Osteocyte (in vitro differentiated cells): ENCODE results near the gene PROB1. TPM values are rescaled to one million over a fixed set of nuclear protein-coding genes. Genes with fewer than 3 reads are reported as not detected.

Experiments used
- DNase-seq: peaks from one replicate; pipeline ENCODE4 v3.0.0; 2021; ENCODE audit warnings: mixed read lengths; ENCODE audit not compliant: unreplicated experiment; ENCODE audit errors: extremely low spot score
- H3K27ac Mint-ChIP-seq: one replicate; pipeline ENCODE4 v1.8.0; 2021; ENCODE audit warnings: mild to moderate bottlenecking, mixed read lengths; ENCODE audit not compliant: unreplicated experiment
- H3K27me3 Mint-ChIP-seq: one replicate; pipeline ENCODE4 v1.8.0; 2021; ENCODE audit warnings: mixed read lengths; ENCODE audit not compliant: unreplicated experiment
- H3K36me3 Mint-ChIP-seq: one replicate; pipeline ENCODE4 v1.8.0; 2021; ENCODE audit warnings: mixed read lengths; ENCODE audit not compliant: unreplicated experiment
- H3K4me1 Mint-ChIP-seq: one replicate; pipeline ENCODE4 v1.8.0; 2021; ENCODE audit warnings: mixed read lengths; ENCODE audit not compliant: unreplicated experiment
- H3K4me3 Mint-ChIP-seq: one replicate; pipeline ENCODE4 v1.8.0; 2021; ENCODE audit warnings: mild to moderate bottlenecking, moderate library complexity, mixed read lengths; ENCODE audit not compliant: unreplicated experiment
- H3K9me3 Mint-ChIP-seq: one replicate; pipeline ENCODE4 v1.8.0; 2021; ENCODE audit warnings: mixed read lengths; ENCODE audit not compliant: unreplicated experiment
- CTCF ChIP-seq: fragments of 200-600 bp; sonication (generic); IDR thresholded peaks from 2 replicates; pipeline ENCODE4 v1.5.0; 2021; ENCODE audit warnings: antibody characterized with exemption, mild to moderate bottlenecking, moderate library complexity
- total RNA-seq: library from RNA; stranded (reverse); gene quantifications from 2 replicates; pipeline ENCODE4 v1.2.1, GENCODE V29; 2021

The PROB1 gene
- total RNA-seq, 1 donor from 2014 or later: 1.5 TPM

- Mint-ChIP-seq H3K4me3 (no peak overlapping the region), H3K27ac (no peak overlapping the region)
Measured at GRCh38 chr5:139435676-139436075, 40.8 kb upstream of the PROB1 start.

GRCh38 chr5:139431706-139432105 is 36.8 kb upstream of the PROB1 start:
- TF ChIP-seq CTCF: no peak
- no peak overlapping the region for H3K4me3 Mint-ChIP-seq
- DNase-seq: no peak
- no peaks in the 10 kb centered on the region for H3K4me1 Mint-ChIP-seq
- peaks cover 28% of the 10 kb centered on the region for H3K36me3 Mint-ChIP-seq
- no peaks in the 10 kb centered on the region for H3K27me3 Mint-ChIP-seq
- H3K27ac Mint-ChIP-seq: no peak overlapping the region
- H3K9me3 Mint-ChIP-seq: no peaks in the 10 kb centered on the region

More at GRCh38 chr5:139435676-139436075, 40.8 kb upstream of the PROB1 start:
- H3K9me3 Mint-ChIP-seq: no peaks in the 10 kb centered on the region
- H3K36me3 Mint-ChIP-seq: peaks cover 22% of the 10 kb centered on the region
- no peak for DNase-seq
- peaks cover 18% of the 10 kb centered on the region for H3K4me1 Mint-ChIP-seq
- no peak for TF ChIP-seq CTCF
- H3K27me3 Mint-ChIP-seq: no peaks in the 10 kb centered on the region

GRCh38 chr5:139430015-139430414 is 35.1 kb upstream of the PROB1 start:
- no peaks in the 10 kb centered on the region for H3K4me1 Mint-ChIP-seq

GRCh38 chr5:139426203-139426885 is 31.4 kb upstream of the PROB1 start:
- DNase-seq: no peak
- TF ChIP-seq CTCF: no peak
- Mint-ChIP-seq H3K4me3 (no peak overlapping the region), H3K36me3 (peaks cover 28% of the 10 kb centered on the region), H3K27ac (no peak overlapping the region), H3K4me1 (no peaks in the 10 kb centered on the region), H3K27me3 (no peaks in the 10 kb centered on the region), H3K9me3 (no peaks in the 10 kb centered on the region)

More at GRCh38 chr5:139430015-139430414, 35.1 kb upstream of the PROB1 start:
- Mint-ChIP-seq H3K9me3 (no peaks in the 10 kb centered on the region), H3K27me3 (no peaks in the 10 kb centered on the region), H3K27ac (no peak overlapping the region), H3K36me3 (peaks cover 30% of the 10 kb centered on the region), H3K4me3 (no peak overlapping the region)
- no peak for TF ChIP-seq CTCF
- no peak for DNase-seq

GRCh38 chr5:139425497-139425896 is 30.6 kb upstream of the PROB1 start:
- no peak for TF ChIP-seq CTCF
- DNase-seq: no peak
- Mint-ChIP-seq H3K9me3 (no peaks in the 10 kb centered on the region), H3K4me1 (no peaks in the 10 kb centered on the region), H3K4me3 (no peak overlapping the region), H3K36me3 (peaks cover 32% of the 10 kb centered on the region), H3K27ac (no peak overlapping the region), H3K27me3 (no peaks in the 10 kb centered on the region)
